Gastroesophageal sphincter (tissue), 3 donors: ENCODE data around the gene AURKA.

Experiments
- POLR2A ChIP-seq, 2 donors: fragments of 450-650 bp; IDR thresholded peaks; one replicate each; pipeline ENCODE4 v1.6.1; 2017; ENCODE audit warnings: antibody characterized with exemption in 2 of 2, mild to moderate bottlenecking in 2 of 2, moderate library complexity in 1 of 2
- TF ChIP-seq, protein P1 (sequence below), 4 experiments: fragments of 200-600 bp in 2 of 4; fragments of 450-650 bp in 2 of 4; sonication (generic) in 1 of 4; IDR thresholded peaks; one replicate each; pipeline ENCODE4 v1.5.1; 2017 to 2019; ENCODE audit warnings: antibody characterized with exemption in 4 of 4, mild to moderate bottlenecking in 2 of 4, moderate library complexity in 2 of 4

DNA sequence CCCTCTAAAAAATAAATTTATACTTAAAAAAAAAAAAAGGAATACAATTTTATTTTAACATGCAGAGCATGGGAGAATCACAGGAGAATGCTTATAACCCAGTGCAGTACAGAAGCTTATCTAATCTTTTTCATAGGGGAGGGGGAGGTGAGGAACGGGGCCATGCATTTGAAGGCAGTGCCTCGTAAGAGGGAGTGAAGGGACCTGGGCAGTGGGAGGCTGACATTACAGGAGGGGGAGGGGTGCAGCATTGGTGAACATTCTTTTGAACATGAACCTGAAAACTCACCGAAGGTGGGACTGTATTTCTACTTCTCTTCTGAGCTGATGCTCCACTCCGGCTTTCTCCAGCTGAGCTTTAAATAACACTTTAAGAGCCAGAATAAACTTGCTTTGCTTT is 9.3 kb downstream of the AURKA start:
- TF ChIP-seq, protein P1, sequence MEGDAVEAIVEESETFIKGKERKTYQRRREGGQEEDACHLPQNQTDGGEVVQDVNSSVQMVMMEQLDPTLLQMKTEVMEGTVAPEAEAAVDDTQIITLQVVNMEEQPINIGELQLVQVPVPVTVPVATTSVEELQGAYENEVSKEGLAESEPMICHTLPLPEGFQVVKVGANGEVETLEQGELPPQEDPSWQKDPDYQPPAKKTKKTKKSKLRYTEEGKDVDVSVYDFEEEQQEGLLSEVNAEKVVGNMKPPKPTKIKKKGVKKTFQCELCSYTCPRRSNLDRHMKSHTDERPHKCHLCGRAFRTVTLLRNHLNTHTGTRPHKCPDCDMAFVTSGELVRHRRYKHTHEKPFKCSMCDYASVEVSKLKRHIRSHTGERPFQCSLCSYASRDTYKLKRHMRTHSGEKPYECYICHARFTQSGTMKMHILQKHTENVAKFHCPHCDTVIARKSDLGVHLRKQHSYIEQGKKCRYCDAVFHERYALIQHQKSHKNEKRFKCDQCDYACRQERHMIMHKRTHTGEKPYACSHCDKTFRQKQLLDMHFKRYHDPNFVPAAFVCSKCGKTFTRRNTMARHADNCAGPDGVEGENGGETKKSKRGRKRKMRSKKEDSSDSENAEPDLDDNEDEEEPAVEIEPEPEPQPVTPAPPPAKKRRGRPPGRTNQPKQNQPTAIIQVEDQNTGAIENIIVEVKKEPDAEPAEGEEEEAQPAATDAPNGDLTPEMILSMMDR (IDR thresholded peaks at IDR 0.05) = no peak
- TF ChIP-seq POLR2A (IDR thresholded peaks at IDR 0.05) = no peak
